GM19043 (cell line): ENCODE results near the gene KLF16.

Experiments used
- ATAC-seq: cut with Tn5 transposase; IDR thresholded peaks from one replicate; pipeline ENCODE4 v1.9.1; 2021; ENCODE audit warnings: low read depth; ENCODE audit not compliant: unreplicated experiment

Gene KLF16

DNA sequence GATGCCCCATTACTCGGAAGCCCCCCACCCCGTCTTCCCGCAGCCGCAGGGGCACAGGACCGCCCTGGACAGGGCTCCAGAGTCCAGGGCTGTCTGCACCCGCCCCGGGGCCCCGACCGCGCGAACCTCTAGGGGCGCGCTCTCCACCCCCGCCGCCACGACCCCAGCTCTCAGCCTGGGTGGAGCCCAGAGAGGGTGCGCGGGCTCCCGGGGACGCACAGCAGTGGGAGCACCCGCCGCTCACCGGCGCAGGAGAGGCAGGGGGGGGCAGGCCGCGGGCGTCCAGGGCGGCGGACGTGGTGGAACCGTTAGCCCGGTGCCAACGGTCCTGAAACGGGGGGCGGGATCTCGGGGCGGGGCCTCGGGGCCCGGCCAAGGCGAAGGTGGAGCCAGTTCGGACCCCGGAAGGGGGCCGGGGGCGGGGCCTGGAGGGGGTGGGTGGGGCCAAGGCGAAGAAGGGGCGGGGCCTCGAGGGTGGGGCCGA is 51.4 kb downstream of the KLF16 start, which contains the start of gene ATP8B3:
Gene ATP8B3 (minus strand): TSS at position 335 of the 484 bp plus-strand sequence. CDS start 540 bp downstream, outside the sequence.
- peak; percentile 14 for ATAC-seq

DNA sequence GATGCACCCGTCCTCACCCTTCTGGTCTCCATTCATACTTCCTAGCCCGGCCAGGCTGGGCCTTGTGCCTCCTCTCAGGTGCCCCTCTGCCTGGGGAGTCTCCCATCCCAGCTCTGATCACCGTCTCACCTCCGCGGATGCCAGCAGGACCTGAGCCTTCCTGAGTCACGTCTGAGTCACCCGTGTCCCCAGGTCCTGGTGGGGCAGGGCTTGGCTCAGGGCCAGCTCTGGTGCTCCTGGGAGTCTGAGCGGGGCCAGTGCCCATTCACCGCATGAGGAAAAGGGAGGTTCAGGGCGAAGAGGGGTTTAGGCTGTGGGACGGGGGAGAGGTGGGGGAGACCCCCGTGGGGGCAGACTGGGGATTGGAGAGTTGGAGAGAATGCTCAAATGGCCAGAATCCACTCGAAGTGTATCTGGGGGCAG is 51.9 kb downstream of the KLF16 start:
- ATAC-seq, result no peak

- ATAC-seq, result no peak
These were observed 52.8 kb downstream of the KLF16 start for GRCh38 chr19:1810439-1811160.

GRCh38 chr19:1809678-1810077 is 53.7 kb downstream of the KLF16 start:
- ATAC-seq, result no peak

- no peak for ATAC-seq
These were observed 55.0 kb downstream of the KLF16 start for GRCh38 chr19:1808395-1808731.

GRCh38 chr19:1807695-1808394 is 55.5 kb downstream of the KLF16 start:
- no peak for ATAC-seq

DNA sequence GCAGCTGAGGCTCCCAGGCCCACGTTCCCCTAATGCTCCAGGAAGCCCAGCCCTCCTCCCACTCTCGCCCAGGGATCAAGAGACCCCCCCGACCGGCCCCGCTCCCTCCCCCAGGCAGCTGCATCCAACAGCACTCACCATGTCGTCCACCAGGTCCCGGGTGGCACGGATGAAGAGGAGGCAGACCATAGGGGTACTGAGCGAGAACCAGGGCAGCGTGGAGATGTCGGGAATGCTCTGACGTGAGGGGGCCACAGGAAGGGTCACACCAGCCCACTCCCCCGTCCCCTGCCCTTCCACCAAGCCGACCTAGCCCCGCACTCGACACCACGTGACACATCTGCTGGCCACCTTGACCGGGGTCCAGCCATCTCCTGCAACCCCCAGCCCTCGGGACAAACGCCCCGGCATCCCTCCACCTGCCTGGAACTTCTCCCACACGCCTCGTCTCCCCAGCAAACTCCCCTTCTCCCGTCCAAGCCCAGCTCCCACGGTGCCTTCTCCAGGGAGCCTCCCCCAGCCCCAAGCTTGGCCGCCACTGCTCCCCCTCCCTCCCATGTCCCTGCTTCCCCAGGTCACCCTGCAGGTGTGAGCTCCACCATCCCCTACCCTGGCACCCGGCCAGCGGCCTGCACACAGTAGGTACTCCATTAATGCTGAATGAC is 56.2 kb downstream of the KLF16 start:
- no peak for ATAC-seq

DNA sequence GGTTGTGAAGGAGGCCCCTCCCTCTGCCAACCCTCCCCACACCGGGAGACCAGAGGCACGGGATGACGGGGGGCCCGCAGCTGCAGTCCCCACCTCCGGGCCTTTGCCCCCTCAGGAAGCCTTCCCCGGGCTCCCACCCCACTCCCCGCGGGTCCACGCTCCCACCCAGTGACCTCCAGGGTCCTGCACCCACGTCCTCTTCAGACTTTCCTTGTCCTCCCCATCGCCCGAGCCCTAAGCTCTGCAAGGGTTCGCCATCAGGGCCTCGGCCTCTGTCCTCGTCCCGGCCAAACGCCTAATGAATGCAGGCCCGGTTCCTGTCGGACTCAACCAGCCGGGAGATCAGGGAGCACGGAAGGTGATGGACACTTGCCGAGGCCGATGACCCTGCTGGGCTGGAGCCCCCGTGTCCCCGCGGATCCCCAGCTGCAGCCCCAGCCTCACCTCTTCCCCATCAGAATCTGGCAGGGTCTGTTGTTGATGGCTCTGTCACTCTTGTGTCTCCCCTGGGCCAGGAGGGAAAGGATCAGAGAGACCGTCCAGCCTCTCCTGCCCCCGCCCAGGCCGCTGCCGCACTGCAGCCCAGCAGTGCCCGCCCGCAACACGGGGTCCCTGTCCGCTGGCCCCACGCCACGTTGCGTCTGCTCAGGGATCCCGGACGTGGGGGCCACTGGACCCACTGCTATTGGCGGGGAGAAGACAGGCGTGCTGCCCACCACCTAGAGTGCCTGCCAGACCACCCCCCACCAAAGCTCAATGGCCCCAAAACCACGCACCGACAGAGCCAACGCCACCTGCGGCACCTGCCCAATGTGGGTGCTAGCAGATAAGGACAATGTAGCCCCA is 57.0 kb downstream of the KLF16 start:
- ATAC-seq, result no peak

DNA sequence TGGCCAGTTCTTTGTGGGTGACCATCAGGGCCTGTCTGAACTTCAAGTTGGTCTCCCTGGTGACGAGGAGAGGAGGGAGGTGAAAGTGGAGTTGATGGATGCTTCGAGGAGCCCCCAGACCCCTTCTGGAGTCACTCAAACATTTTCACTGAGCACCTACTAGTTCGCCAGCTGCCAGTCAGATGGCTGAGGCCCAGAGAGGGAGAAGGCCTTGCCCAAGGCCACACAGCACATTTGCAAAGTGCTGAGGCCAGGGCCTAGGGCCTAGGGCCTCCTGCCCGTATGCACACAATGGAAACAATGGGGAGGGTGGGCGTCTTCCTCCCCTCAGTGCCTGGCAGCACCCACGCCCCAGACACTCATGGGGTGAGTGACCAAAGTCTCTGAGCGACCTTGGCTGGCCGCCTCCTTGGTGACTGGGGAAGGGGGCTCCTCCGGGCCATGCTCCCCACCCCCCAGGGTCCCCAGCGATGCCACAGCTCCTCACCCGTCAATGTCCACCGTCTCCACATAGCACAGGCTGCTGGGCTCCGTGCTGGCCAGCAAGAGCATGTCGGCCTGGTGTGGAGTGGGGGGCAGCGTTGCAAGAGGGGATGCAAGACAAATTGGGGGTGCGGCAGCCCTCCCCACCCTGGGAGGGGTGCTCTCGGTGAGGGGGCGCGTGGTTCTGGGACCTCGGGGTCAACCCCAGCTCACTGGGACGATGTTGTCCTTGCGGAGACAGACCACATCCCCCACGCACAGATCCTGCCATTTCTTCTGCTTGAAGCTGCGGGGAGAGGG is 57.8 kb downstream of the KLF16 start:
- ATAC-seq, result no peak

DNA sequence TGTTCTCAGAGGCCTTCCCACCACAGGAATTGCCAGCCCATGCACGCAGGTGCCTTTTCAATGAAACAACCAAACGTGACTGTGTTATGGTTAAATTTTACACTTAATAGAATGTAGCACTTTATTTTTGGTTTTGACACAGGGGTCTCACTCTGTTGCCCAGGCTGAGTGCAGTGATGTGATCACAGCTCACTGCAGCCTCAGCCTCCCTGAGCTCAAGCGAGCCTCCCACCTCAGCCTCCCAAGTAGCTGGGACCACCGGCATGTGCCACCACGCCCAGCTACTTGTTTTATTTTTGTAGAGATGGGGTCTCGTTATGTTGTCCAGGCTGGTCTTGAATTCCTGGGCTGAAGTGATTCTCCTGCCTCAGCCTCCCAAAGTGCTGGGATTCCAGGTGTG is 58.5 kb downstream of the KLF16 start:
- no peak for ATAC-seq
